Astrocyte (in vitro differentiated cells and primary cell): ENCODE results near the gene FMO1. TPM values are rescaled to one million over a fixed set of nuclear protein-coding genes. Genes with fewer than 3 reads are reported as not detected.
"Not testable (repeated sequence)": the region's sequence is repeated elsewhere in the genome, so short reads cannot be mapped to it uniquely, and the experiment has no call there.

Experiments used
- DNase-seq: peaks from one replicate; pipeline ENCODE4 v3.0.0-alpha.2; 2010; ENCODE audit warnings: low read depth
- FAIRE-seq: peaks from 2 replicates; lab custom pipeline; 2011; peaks lifted over from hg19 to GRCh38; lab: Jason Lieb, UNC
- H2AFZ ChIP-seq: 2 replicates; pipeline ENCODE4 v1.6.0; 2012; ENCODE audit warnings: low read depth, low read length, inconsistent platforms
- H3K27ac ChIP-seq: 2 replicates; pipeline ENCODE4 v1.5.1; 2011; ENCODE audit warnings: low read depth, low read length, inconsistent platforms
- H3K27me3 ChIP-seq: 2 replicates; pipeline ENCODE4 v1.6.0; 2011; ENCODE audit warnings: low read length, inconsistent platforms; ENCODE audit not compliant: insufficient read depth
- H3K36me3 ChIP-seq: 2 replicates; pipeline ENCODE4 v1.5.1; 2011; ENCODE audit warnings: low read length, inconsistent platforms; ENCODE audit not compliant: insufficient read depth
- H3K4me1 ChIP-seq: 2 replicates; pipeline ENCODE4 v1.5.1; 2011; ENCODE audit warnings: low read length, inconsistent platforms; ENCODE audit not compliant: insufficient read depth
- H3K4me2 ChIP-seq: 2 replicates; pipeline ENCODE4 v1.6.0; 2012; ENCODE audit warnings: low read length, inconsistent platforms
- H3K4me3 ChIP-seq: 2 replicates; pipeline ENCODE4 v1.5.1; 2011; ENCODE audit warnings: low read depth, mild to moderate bottlenecking, low read length, inconsistent platforms; ENCODE audit not compliant: insufficient read depth
- H3K79me2 ChIP-seq: 2 replicates; pipeline ENCODE4 v1.6.0; 2012; ENCODE audit warnings: mild to moderate bottlenecking, low read length, inconsistent platforms; ENCODE audit not compliant: insufficient read depth
- H3K9ac ChIP-seq: 2 replicates; pipeline ENCODE4 v1.6.0; 2012; ENCODE audit warnings: mild to moderate bottlenecking, low read length, inconsistent platforms
- H3K9me3 ChIP-seq: 2 replicates; pipeline ENCODE4 v1.5.1; 2012; ENCODE audit warnings: low read depth, mild to moderate bottlenecking, low read length, inconsistent platforms; ENCODE audit not compliant: insufficient read depth
- H4K20me1 ChIP-seq: 2 replicates; pipeline ENCODE4 v1.6.0; 2012; ENCODE audit warnings: low read length, inconsistent platforms; ENCODE audit not compliant: insufficient read depth
- H3K27ac Mint-ChIP-seq: one replicate; pipeline ENCODE4 v1.8.0; 2021; ENCODE audit warnings: mild to moderate bottlenecking, mixed read lengths; ENCODE audit not compliant: unreplicated experiment
- H3K27me3 Mint-ChIP-seq: one replicate; pipeline ENCODE4 v1.8.0; 2021; ENCODE audit warnings: low read depth, mixed read lengths; ENCODE audit not compliant: unreplicated experiment
- H3K36me3 Mint-ChIP-seq: one replicate; pipeline ENCODE4 v1.8.0; 2021; ENCODE audit warnings: low read depth, mixed read lengths; ENCODE audit not compliant: unreplicated experiment
- H3K4me1 Mint-ChIP-seq: one replicate; pipeline ENCODE4 v1.8.0; 2021; ENCODE audit warnings: low read depth, mixed read lengths; ENCODE audit not compliant: unreplicated experiment
- H3K4me3 Mint-ChIP-seq: one replicate; pipeline ENCODE4 v1.8.0; 2021; ENCODE audit warnings: mild to moderate bottlenecking, moderate library complexity, mixed read lengths; ENCODE audit not compliant: unreplicated experiment
- H3K9me3 Mint-ChIP-seq: one replicate; pipeline ENCODE4 v1.8.0; 2021; ENCODE audit warnings: mild to moderate bottlenecking, mixed read lengths; ENCODE audit not compliant: unreplicated experiment
- EZH2 ChIP-seq: IDR thresholded peaks from 2 replicates; pipeline ENCODE4 v1.6.1; 2012; ENCODE audit warnings: mild to moderate bottlenecking, low read length, inconsistent platforms; ENCODE audit not compliant: insufficient read depth
- total RNA-seq: library from RNA; stranded (reverse); gene quantifications from 2 replicates; pipeline ENCODE4 v1.2.1, GENCODE V29; 2021
- TF ChIP-seq, protein P1 (sequence below): IDR thresholded peaks from 2 replicates; pipeline ENCODE4 v1.5.1; 2011; ENCODE audit warnings: low read depth, mild to moderate bottlenecking, inconsistent platforms, low read length, moderate library complexity; ENCODE audit not compliant: insufficient read depth

FMO1 gene
- total RNA-seq, 1 donor from 2014 or later = not detected

DNA sequence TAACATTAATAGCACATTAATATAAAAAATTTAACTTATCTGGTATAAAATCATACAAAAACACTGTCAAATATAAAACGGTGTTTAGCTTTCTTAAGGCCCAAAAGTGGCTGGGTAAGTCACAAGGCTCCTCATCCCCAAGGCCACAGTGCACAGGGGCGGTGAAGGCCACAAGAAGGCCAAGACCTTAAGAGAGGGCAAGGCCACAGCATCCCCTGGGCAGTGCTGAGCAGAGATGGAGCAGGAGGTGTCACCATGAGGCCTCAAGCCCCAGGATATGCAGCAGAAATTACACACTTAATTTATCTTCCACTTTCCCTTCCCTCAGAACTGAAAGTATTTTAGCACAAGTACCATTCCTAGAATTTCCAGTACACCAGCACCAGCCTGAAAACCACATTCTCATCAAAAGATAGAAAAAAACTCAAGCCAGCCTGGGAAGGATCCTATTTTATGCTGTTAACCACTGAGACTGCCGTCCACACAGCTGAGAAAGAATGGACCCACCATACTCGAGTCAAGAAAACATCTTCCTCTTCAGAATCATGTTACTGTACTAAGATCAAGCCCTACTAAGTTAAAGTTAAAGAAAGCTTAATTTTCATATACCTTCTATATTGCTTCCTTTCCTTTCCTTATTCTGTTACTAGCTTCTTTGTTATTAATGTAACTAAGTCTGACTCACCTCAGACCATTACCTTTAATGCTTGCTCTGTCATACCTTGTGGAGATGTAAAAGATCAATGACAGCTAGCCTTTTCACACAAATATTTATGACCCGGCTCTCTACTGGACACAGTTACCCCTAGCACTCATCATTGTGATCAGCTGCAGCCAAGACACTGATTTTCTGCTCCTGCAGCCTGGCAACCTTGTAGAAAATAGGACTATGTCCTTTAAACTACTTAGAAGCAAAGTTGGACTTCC lies 26.4 kb upstream of the FMO1 start:
- Histone ChIP-seq H3K9ac (no peak overlapping the region), H3K4me2 (peak overlapping the region; percentile 36), H3K79me2 (no peaks in the 10 kb centered on the region), H3K4me1 (peaks cover 30% of the 10 kb centered on the region), H3K27ac (peak overlapping the region; percentile 93), H3K36me3 (no peaks in the 10 kb centered on the region), H3K4me3 (no peak overlapping the region), H3K9me3 (no peaks in the 10 kb centered on the region), H2AFZ (peak overlapping the region; percentile 33), H3K27me3 (no peaks in the 10 kb centered on the region), H4K20me1 (no peaks in the 10 kb centered on the region)
- no peak for TF ChIP-seq EZH2
- TF ChIP-seq, protein P1, sequence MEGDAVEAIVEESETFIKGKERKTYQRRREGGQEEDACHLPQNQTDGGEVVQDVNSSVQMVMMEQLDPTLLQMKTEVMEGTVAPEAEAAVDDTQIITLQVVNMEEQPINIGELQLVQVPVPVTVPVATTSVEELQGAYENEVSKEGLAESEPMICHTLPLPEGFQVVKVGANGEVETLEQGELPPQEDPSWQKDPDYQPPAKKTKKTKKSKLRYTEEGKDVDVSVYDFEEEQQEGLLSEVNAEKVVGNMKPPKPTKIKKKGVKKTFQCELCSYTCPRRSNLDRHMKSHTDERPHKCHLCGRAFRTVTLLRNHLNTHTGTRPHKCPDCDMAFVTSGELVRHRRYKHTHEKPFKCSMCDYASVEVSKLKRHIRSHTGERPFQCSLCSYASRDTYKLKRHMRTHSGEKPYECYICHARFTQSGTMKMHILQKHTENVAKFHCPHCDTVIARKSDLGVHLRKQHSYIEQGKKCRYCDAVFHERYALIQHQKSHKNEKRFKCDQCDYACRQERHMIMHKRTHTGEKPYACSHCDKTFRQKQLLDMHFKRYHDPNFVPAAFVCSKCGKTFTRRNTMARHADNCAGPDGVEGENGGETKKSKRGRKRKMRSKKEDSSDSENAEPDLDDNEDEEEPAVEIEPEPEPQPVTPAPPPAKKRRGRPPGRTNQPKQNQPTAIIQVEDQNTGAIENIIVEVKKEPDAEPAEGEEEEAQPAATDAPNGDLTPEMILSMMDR = no peak
- DNase-seq = peak; percentile 70
- H3K36me3 Mint-ChIP-seq = no peaks in the 10 kb centered on the region
- peak overlapping the region; percentile 77 for H3K27ac Mint-ChIP-seq
- no peaks in the 10 kb centered on the region for H3K27me3 Mint-ChIP-seq
- H3K4me1 Mint-ChIP-seq = peaks cover 42% of the 10 kb centered on the region
- H3K9me3 Mint-ChIP-seq = no peaks in the 10 kb centered on the region
- FAIRE-seq = peak; percentile 32
- H3K4me3 Mint-ChIP-seq = no peak overlapping the region

DNA sequence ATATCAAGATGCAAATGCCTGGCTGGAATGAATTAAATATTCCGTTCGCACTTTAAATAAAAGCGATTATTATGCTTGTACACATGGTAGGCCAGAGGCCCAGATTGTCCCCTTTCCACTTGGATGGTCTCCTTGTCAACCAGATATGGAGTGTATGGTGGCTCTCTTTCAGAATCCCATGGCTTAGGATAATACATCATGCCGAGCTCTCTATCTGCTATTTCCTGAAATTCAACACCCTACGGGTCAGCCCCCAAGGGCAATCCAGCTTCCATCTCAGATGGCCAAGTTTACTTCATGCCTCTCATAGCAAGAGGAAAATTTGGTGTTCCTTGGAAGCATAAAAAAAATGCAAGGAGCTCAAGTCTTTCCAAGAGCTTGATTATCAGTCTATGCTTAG lies 25.4 kb upstream of the FMO1 start:
- H3K9me3 Mint-ChIP-seq = no peaks in the 10 kb centered on the region
- peaks cover 42% of the 10 kb centered on the region for H3K4me1 Mint-ChIP-seq
- H3K27ac Mint-ChIP-seq = peak overlapping the region; percentile 77
- H3K4me2 ChIP-seq = no peak overlapping the region
- no peak for FAIRE-seq
- H3K36me3 Mint-ChIP-seq = no peaks in the 10 kb centered on the region
- H3K79me2 ChIP-seq = no peaks in the 10 kb centered on the region
- no peak overlapping the region for H3K9ac ChIP-seq
- no peaks in the 10 kb centered on the region for H3K27me3 ChIP-seq
- H3K9me3 ChIP-seq = no peaks in the 10 kb centered on the region
- peak; percentile 5 for DNase-seq
- no peak overlapping the region for H3K4me3 ChIP-seq
- TF ChIP-seq, protein P1 = no peak
- no peak for TF ChIP-seq EZH2
- H4K20me1 ChIP-seq = no peaks in the 10 kb centered on the region
- no peaks in the 10 kb centered on the region for H3K27me3 Mint-ChIP-seq
- no peak overlapping the region for H3K4me3 Mint-ChIP-seq
- no peaks in the 10 kb centered on the region for H3K36me3 ChIP-seq
- no peak overlapping the region for H2AFZ ChIP-seq
- H3K4me1 ChIP-seq = peaks cover 30% of the 10 kb centered on the region
- H3K27ac ChIP-seq = no peak overlapping the region

DNA sequence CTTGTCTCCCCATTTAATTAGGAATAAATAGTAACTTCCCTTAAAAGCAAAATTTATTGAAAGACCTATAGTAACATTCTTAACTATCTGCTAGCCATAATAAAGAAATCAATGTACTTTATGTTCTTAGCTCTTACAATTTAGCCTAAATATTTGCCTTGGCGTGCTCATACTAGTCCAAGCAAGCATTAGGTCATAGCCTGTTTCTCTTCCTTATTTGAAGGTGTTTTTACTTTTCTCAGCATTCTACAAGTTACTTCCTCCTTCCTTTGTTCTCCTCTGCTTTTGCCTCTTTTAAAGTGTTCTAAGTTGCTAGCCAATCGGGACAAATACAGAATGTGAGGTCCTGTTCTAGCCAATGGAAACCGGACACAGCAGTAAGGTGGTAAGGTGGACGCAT lies 24.0 kb upstream of the FMO1 start:
- H4K20me1 ChIP-seq, H3K4me3 Mint-ChIP-seq, H3K27me3 Mint-ChIP-seq, DNase-seq, H3K9ac ChIP-seq, H3K4me3 ChIP-seq, H3K27ac Mint-ChIP-seq, H3K4me2 ChIP-seq, H3K27me3 ChIP-seq, H2AFZ ChIP-seq, H3K27ac ChIP-seq, H3K36me3 ChIP-seq, H3K9me3 Mint-ChIP-seq, H3K9me3 ChIP-seq, FAIRE-seq, H3K36me3 Mint-ChIP-seq, H3K79me2 ChIP-seq: not testable (repeated sequence)
- peaks cover 30% of the 10 kb centered on the region for H3K4me1 Mint-ChIP-seq
- H3K4me1 ChIP-seq = peaks cover 21% of the 10 kb centered on the region
